Muscle of arm (tissue), 12 donors: ENCODE data around the gene TMEM183A. TPM values are rescaled to one million over a fixed set of nuclear protein-coding genes. Genes with fewer than 3 reads are reported as not detected.

Experiments
- DNase-seq: peaks from one replicate; pipeline ENCODE4 v3.0.0-alpha.2; 2013
- polyA plus RNA-seq, 12 donors: library from polyadenylated mRNA; unstranded; fragments of 120-200 nt; gene quantifications; one replicate each; pipeline ENCODE4 v1.2.1, GENCODE V29; 2013; ENCODE audit not compliant: insufficient read length in 12 of 12

The TMEM183A gene
- polyA plus RNA-seq, 12 donors: 33.4 to 54.2 (median 37.2) TPM; not detected in 1

DNA sequence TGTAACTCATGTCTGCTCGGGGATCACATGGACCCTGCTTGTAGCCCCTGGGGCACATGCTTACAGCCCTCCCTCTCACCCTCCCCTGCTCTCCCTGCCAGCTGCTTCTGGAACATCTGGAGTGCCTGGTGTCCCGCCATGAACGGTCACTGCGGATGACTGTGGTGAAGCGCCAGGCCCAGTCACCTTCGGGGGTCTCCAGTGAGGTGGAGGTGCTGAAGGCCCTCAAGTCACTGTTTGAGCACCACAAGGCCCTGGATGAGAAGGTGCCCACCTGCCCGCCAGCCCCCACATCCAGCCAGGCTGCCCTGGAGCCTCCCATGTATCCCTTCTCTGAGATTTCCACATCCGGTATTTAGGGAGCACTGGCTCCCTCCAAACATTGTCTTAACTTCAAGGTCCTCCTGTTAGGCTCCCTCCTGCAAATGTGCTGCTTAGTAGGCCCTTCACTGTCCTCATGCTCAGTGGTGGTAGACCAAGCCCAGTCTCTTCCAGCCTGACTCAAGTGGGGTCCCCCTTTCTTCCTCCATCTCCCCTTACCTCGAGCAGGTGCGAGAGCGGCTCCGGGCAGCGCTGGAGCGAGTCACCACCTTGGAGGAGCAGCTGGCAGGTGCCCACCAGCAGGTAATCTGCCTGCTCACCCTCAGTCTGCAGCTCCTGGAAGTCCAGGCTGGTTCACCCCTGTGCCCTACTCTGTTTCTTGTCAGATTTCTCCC lies 36.8 kb downstream of the TMEM183A start:
- no peak for DNase-seq

DNA sequence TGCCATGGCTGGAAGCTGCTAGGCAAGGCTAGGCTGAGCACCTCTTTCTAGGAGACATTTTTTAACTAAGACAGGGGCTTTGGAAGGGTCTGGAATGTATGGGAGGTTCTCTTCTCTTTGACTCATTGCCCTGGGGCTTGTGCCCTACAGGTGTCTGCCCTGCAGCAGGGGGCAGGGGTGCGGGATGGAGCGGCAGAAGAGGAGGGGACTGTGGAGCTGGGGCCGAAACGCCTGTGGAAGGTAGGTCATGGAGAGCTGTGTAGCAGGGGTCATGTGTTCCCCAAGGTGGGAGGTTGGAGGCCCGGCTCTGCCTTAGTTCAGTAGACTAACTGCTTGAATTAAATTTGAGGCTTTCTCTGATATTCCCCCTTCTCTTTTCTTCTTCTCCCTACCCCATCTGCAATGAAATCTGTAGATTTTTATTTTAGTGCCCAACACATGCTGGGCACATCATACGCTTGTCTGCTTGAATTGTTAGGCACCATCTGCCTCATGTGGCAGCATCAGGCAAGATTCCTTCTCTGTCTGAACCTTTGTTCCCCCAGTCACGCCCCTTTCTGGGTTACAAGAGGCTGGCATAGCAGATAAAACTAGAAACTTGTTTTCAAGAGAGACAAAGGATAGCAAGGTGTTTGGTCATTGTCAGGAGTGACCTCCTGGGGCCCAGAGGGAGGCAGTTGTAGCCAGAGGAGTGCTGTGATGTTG lies 37.5 kb downstream of the TMEM183A start:
- no peak for DNase-seq

DNA sequence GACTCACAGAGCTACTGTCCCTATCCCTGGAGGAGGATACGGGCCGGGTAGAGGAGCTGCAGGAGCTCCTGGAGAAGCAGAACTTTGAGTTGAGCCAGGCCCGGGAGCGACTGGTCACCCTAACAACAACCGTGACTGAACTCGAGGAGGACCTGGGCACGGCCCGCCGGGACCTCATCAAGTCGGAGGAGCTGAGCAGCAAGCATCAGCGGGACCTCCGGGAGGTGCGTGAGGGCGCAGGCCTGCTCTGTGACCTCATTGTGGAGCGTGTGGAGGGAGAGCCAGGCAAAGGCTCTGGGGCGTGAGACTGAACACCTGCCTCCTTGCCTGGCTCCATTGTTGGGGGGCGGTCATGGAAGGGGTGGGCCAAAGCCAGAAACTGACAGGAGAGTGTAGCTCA lies 38.2 kb downstream of the TMEM183A start:
- no peak for DNase-seq

DNA sequence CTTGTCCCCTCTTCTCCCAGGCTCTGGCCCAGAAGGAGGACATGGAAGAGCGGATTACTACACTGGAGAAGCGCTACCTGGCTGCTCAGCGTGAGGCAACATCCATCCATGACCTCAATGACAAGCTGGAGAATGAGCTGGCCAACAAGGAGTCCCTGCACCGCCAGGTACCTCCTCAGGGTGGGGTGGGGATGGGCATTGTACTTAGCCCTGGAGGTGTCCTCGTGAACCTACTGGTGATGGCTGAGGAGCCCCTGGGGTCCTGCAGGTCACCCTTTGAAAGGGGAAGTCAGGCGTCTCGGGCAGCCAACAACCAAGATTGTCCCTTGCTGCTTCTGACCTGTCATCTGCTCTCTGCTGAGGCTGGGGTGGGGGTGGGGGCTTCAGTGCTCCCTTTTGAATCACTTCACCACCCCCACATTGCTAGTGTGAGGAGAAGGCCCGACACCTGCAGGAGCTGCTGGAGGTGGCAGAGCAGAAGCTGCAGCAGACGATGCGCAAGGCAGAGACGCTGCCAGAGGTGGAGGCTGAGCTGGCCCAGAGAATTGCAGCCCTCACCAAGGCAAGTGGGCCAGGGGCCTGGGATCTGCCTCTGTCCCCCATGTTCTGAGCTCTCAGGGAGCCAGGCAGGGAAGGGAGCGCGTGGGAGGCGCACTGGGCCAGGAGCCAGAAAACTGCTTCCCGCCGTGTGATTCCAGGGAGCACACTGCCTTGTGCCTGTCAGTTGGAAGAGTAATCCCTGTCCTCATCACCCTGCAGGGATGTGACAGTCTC lies 38.8 kb downstream of the TMEM183A start:
- DNase-seq: no peak

DNA sequence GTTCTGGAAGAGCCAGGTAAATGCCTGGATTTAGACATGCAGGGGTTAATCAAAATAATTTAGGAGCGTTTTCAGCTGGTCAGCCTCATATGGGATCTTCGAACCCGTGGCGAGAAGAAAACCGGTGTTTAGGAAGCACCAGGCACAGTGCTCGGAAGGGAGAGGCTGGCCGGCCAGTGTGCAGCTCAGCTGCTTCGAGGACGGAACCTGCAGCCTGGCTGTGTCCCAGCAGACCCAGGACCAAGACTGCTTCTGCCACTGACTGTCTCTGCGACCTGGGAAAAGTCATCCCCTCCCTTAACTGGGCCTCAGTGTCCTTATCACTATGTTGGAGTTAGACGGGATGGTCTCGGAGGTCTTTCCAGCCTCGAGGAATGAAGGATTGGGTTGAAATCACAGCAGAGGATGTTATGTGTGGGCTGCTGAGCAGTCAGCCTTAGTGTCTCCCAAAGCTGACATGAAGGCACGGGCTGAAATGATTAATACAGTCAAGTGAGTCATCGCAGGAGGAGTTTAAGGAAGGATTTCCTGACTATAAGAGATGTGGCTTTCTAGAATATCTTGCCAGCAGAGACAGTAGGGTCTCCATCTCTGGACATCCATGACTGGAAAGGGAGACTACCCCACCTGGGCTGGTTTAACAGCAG lies 39.9 kb downstream of the TMEM183A start:
- no peak for DNase-seq

DNA sequence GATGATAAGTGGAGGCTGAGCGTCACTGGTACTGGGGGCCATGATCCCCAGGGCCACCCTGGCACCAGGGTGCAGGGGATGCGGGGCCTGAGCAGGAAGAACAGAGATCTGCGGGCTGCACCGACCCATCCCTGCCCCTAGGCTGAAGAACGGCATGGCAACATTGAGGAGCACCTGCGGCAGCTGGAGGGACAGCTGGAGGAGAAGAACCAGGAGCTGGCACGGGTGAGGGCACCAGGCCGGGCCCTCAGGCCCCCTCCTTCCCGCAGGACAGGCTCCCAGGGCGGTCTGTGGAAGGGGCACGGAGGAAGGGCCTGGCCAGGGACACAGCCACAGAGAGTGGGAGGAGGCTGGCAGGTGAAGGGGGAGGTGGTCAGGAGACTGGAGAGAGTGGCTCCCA lies 40.9 kb downstream of the TMEM183A start:
- no peak for DNase-seq

DNA sequence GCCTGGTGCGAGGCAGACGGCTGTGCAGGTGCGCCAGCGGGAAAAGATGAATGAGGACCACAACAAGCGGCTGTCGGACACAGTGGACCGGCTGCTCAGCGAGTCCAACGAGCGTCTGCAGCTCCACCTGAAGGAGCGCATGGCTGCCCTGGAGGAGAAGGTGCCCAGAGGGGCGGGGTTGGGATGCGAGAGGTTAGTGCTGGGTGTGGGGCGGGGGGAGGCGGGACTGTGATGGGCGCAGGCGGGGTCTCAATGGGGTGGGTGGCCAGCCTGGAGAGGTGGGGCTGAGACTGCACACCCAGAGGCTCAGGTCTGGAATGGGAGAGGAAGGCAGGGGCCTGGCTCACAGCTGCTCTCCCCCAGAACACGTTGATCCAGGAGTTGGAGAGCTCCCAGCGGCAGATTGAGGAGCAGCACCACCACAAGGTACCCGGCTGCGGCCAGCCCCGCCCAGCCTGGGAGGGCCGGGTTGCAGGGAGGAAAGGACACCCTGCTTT lies 41.4 kb downstream of the TMEM183A start:
- DNase-seq: no peak

DNA sequence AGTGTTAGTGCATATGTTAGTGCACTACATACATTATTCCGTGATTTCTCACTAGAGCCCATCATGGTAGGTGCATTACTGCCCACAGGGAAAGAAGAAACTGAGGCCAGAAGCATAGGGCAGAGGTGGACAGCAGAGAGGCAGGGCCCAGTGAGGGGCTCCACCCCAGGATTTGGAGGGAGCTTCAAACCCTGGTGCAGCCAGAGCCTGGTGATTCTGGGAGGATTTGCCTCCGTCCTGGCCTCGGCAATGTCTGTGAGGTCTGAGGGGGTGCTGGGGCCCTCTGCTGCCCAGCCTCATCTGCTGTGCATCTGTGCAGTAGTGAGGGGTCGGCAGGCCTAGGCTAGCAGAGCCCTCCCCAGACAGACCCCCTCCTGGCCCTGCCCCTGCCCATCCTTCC lies 41.9 kb downstream of the TMEM183A start:
- DNase-seq: no peak

DNA sequence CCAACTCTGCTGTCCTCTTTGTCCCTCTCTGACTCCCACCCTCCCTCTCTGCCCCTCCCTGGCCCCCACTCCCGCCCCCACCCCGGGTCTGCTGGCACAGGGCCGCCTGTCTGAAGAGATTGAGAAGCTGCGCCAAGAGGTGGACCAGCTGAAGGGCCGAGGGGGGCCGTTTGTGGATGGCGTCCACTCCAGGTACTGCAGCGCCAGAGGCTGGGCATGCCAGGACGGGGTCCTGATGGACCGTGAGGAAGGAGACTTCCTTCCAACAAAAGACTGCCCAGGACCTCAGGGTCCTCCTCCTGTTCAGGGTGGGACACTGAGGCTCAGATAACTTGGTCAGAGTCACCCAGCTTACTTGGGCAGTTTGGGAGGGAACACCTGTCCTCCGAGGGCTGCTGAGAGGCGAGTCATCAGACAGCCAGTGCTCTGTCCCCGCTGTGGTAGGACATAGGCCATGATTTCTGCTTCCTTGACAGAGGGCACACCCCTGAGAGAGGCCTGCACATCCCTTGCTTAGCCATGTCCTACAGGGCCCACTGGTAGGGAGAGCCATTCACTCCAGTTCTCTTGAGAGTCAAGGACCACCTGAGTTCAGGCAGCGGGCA lies 42.5 kb downstream of the TMEM183A start:
- no peak for DNase-seq

DNA sequence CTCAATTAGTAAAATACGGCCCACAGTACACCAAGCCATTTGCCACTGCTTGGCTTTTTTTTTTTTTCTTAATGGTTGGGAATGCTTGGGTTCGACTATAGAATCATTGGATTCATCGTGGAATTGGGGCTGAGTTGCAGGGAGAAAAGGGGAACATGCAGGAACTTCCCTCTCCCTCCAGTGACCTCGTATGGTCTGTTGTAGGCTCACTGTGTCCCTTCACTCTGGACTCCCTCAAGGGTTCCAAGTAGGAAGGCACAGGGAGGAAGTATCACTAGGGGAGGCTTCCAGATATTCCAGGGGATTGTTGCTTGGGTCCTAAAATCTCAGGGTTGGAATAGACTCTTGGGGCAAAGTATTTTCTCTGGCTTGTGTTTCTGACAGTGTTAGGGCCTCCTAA lies 43.7 kb downstream of the TMEM183A start:
- DNase-seq: no peak

DNA sequence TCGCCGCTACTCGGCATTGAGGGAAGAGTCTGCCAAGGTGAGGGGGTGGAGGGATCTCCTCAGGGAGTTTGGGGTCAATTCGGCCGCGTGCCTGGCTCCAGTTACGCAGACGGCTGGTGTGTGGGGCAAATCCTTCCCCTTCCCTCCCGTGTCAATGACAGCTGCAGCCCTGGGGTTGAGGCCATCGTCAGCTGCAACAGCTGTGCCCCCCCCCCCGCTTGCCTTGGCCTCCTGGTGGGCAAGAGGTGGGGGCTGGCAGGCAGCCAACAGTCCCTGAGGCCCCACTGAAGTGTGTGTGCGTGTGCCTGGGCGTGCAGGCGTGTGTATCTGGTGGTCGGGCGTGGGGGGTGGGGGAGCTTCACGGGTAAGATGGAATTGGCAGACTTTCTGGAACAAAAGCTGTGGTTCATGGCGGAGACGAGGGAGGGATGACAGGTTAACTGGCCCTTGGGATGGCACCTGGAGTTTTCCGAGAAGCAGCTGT lies 44.7 kb downstream of the TMEM183A start:
- DNase-seq: peak; percentile 42

DNA sequence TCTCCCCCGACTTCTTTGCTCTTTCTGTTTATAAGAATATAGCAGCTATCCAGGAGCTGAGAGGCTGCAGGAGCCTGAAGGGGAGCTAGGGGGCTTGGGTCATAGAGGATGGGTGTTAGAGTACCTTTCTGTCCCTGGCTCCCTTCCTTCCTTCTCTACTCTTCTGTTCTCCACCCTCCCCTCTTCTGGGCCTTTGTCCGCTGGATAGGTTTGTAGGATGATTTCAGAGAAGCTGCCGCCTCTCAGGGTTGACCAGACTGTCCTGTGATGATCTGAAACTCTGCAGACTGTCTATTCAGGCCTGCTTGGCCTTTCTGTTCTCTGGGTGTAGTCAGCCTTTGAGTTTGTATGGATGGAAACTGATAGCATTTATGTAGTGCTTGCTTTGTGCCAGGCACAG lies 45.4 kb downstream of the TMEM183A start:
- no peak for DNase-seq

DNA sequence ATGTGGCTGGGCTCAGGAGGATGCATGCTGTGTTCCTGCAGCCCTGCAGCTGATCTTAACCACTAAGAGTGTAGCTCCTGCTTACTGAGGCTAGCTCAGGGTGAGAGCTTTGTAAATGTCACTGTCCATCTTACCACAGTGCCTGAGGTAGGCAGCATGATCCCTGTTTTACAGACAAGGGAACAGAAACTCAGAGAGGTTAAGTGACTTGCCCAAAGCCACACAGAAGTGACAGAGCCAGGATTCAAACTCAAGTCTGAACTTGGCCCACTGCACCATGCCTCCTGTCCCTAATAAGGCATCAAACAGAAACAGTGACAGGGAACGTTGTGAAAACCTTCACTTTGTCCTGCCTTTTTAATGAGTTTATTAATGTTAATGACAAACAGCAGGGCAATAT lies 47.0 kb downstream of the TMEM183A start:
- no peak for DNase-seq

DNA sequence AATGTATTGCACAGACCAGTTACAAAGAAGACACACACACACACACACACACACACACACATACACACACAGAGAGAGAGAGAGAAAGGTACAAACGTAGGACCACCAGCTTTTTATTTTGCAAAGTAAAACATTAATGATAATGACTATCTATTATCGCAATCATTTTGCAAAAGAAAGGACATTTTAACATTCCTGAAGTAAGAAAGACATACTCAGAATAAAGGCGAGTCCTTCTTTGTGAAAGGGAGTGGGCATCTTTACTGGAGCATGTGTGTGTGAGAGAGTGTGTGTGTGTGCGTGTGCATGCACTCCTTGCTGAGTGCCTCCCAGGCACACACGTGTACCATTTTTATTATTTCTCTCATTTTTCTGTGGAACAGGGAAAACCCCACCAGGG lies 47.5 kb downstream of the TMEM183A start:
- DNase-seq: no peak

DNA sequence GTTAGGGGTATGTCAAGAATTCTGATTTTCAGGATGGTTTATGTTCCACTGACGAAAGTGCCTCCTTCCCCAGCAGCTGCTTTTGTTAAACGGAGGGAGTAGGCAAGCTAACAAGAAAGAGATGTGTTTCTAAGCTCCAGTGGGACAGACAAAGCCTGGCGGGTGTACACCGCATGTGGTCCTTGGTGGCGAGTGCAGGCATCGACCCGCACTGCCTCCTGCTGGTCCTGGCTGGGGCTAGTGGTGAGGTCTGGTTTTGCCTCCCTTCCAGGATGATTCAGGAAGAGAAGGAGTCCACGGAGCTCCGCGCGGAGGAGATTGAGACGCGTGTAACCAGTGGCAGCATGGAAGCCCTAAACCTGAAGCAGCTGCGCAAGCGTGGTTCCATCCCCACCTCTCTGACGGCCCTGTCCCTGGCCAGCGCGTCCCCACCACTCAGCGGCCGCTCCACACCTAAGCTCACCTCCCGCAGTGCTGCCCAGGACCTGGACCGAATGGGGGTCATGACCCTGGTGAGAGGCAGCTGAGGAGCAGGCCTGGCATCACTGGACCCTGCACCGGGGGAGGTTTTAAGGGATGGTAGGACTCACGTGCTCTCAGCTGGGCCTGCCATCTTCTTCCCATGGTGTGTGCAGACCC lies 48.1 kb downstream of the TMEM183A start:
- no peak for DNase-seq

DNA sequence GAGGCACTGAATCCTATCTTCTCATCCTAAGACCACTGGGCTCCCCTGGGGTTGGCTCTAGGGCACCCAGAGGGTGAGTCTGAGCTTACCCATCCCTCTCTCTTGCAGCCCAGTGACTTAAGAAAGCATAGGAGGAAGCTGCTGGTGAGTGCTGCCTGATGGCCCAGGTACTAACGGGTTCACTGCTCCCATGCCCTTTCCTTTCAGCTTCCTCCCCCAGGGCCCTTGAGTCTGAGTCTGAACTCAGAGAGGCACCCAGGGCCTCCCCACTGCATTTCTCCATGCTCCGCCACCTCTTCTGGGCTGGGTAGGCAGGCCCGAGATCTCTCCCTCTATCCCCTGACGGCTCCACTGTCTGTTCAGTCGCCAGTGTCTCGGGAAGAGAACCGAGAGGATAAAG lies 48.8 kb downstream of the TMEM183A start:
- no peak for DNase-seq

DNA sequence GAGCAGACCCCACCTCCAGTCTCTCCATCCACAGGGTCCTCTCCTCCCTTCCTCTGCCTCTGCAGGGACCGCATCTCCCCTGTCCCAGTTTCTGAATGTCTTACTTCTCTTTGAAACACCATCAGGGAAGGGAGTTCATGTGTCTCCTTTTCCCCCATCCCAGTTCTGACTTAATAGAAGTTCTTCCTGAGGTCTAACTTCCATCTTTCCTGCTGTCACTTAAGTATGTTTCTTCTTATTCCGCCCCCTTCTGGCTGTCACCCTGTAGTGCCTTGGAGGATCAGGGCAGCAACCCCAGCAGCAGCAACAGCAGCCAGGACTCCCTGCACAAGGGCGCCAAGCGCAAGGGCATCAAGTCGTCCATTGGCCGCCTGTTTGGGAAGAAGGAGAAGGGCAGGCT lies 49.3 kb downstream of the TMEM183A start:
- no peak for DNase-seq

DNA sequence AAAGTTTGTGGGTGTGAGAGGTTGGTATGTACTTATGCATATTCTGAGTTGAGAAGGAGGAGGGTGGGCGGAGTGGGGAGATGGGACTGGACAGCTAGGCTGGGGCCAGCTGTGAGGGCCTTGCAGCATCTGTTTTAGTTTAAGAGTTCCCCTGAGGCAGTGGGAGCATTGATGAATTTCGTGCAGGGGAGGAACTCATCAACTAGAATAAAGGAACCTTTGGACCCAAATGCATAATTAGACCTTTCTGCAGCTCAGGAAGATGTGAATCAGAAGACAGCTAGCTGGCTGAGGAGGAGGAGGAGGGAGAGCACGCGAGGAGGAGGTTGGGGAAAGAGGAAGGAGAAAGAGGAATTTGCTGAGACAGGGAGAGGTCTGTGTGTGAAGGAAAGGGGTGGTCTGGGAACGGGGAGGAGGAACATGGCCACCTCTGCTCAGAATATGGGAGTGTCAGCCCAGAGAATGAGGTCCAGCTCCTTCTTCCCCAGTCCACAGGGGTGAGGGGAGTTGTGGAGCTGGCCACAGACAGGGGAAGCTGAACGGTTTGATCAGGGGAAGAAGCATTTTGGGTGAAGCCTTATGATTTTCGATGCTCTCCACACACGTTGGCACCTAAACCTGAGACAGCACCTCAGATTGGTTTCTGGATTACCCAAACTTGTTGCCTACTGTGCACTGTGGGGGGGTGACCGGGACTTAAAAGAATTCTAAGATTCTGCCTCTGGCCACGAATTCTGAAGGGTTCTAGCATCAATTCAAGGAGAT lies 50.9 kb downstream of the TMEM183A start:
- DNase-seq: peak; percentile 56

DNA sequence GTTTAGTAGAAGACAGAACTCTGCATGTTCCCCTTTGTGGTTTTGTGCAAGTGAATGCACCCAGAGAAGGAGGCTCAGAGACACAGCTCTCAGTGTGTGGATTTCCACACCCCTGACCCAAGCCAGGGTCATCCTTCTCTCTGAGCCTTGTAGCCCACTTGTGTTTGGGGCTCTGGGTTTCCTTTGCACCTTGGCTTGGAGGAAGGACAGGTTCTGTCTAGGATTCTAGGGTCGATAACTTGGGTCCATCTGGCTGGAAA lies 51.4 kb downstream of the TMEM183A start:
- no peak for DNase-seq

DNA sequence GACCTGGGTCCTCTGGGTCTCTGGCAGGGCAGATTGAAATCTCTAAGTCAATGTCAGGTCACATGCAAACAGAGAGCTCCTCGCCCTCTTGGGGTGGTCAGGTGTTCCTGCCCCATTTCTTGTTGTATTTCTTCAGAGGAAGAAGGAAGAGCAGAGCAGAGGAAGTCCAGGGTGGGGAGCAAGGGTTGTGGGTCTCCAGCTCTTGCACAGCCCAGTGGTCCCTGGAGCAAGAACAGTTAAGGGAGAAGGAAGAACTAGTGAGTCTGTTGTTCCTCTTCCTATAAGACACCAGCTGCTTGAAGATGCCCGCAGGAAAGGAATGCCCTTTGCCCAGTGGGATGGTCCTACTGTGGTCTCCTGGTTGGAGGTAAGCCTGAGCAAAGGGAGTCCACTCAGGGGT lies 52.3 kb downstream of the TMEM183A start:
- DNase-seq: no peak

DNA sequence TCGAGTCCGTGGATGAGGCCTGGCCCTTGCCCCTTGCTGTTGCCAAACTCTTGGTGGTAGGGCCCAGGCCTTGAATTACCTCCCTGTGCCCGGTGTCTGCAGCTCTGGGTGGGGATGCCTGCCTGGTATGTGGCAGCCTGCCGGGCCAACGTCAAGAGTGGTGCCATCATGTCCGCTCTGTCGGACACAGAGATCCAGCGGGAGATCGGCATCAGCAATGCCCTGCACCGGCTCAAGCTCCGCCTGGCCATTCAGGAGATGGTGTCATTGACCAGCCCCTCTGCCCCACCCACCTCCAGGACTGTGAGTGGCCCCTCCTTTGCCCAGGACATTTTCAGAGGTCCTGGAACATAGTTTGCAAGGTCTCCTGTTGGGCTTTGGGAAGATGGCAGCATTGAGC lies 52.9 kb downstream of the TMEM183A start:
- no peak for DNase-seq
